Measurements from ENCODE around the gene STX3. TPM values are rescaled to one million over a fixed set of nuclear protein-coding genes. Genes with fewer than 3 reads are reported as not detected.
A peak's percentile ranks its signal among the peaks of the same experiment; 100 is the strongest.

STX3 gene
- total and polyA plus RNA-seq, 2 of the 13 experiments (the other 11 are each of a cell fraction or from before 2014, with no cell fraction given) = 16.5 to 24.0 TPM

DNA sequence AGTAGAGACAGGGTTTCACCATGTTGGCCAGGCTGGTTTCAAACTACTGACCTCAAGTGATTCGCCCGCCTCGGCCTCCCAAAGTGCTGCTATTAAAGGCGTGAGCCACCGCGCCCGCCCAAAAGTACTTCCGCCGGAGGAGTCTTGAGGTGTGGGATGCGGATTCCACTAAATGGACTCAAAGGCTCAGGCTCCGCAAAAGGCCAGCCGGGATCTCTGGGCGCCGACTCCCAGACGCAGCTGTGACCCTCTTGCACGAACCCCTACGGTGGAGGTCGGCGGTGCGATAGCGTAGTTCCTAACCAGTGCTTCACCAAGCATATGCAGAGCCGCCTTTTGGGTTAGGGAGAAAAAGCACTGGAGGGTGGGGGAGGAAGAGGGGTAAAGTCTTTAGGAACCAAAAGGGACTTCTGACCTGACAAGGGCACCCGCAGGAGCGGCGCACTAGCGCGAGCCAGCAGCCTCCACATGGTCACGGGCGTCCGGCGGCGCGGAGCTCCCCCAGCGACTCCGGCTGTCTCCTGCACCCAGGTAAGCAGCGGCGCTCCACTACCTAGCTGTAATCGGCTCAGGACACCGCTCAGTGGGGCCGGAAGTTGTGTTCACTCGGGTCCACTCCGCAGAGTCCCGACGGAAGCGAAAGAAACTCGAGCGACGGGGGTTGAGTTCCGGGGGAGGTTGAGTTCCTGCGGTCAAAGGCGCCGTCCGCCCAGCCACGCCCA lies 55.2 kb downstream of the STX3 start, which contains the start of gene MRPL16 (continued):
- TF ChIP-seq, protein P1, sequence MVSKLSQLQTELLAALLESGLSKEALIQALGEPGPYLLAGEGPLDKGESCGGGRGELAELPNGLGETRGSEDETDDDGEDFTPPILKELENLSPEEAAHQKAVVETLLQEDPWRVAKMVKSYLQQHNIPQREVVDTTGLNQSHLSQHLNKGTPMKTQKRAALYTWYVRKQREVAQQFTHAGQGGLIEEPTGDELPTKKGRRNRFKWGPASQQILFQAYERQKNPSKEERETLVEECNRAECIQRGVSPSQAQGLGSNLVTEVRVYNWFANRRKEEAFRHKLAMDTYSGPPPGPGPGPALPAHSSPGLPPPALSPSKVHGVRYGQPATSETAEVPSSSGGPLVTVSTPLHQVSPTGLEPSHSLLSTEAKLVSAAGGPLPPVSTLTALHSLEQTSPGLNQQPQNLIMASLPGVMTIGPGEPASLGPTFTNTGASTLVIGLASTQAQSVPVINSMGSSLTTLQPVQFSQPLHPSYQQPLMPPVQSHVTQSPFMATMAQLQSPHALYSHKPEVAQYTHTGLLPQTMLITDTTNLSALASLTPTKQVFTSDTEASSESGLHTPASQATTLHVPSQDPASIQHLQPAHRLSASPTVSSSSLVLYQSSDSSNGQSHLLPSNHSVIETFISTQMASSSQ (IDR thresholded peaks at IDR 0.05; ENCODE audit: low read depth) = peak; percentile 53; the same call in 1 of the 2 replicates
- TF ChIP-seq, protein P1 (CRISPR knock-in tag; IDR thresholded peaks at IDR 0.05; ENCODE audit: borderline replicate concordance) = peak; percentile 66; the same call in 1 of the 2 replicates
- TF ChIP-seq ZNF331 (CRISPR knock-in tag; IDR thresholded peaks at IDR 0.05) (peak; percentile 76), NCOA2 (CRISPR knock-in tag; IDR thresholded peaks at IDR 0.05) (0 out of 2 replicates have a peak, but pooled peaks have one; percentile 31), ZNF605 (CRISPR knock-in tag; IDR thresholded peaks at IDR 0.05) (peak; percentile 95), JUN (CRISPR knock-in tag; IDR thresholded peaks at IDR 0.05) (no peak; the same call in 1 of the 2 replicates), ZFP37 (CRISPR knock-in tag; IDR thresholded peaks at IDR 0.05; ENCODE audit: borderline replicate concordance) (no peak), ZNF564 (CRISPR knock-in tag; IDR thresholded peaks at IDR 0.05) (no peak), HNF1B (CRISPR knock-in tag; IDR thresholded peaks at IDR 0.05) (0 out of 2 replicates have a peak, but pooled peaks have one; percentile 62), ZNF761 (CRISPR knock-in tag; conservative IDR thresholded peaks at IDR 0.05) (peak; percentile 64), AHDC1 (CRISPR knock-in tag; IDR thresholded peaks at IDR 0.05; ENCODE audit: borderline replicate concordance) (no peak), FOXO4 (CRISPR knock-in tag; conservative IDR thresholded peaks at IDR 0.05) (no peak), AGO1 (IDR thresholded peaks at IDR 0.05; ENCODE audit: low read depth, low read length, poor library complexity, severe bottlenecking) (peak; percentile 61)
- TF ChIP-seq, protein P2, sequence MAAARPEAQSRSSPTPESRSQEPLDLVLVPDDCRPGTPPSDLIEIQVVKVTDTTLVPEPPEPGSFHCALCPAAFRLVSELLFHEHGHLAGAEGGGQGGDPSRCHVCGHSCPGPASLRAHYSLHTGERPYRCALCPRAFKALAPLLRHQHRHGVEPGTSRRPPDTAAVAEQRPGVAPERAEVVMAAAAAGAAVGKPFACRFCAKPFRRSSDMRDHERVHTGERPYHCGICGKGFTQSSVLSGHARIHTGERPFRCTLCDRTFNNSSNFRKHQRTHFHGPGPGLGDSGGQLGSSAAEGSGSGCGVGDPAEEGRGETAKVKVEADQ (CRISPR knock-in tag; IDR thresholded peaks at IDR 0.05; ENCODE audit: borderline replicate concordance) = peak; percentile 81; the same call in 1 of the 2 replicates
